Neural progenitor cell (in vitro differentiated cells): ENCODE measurements around the gene KLHL29. TPM values are rescaled to one million over a fixed set of nuclear protein-coding genes. Genes with fewer than 3 reads are reported as not detected.

Source experiments
- DNase-seq: peaks from one replicate; pipeline ENCODE4 v3.0.0-alpha.2; 2016; ENCODE audit warnings: low spot score
- H2AFZ ChIP-seq: fragments of 200-600 bp; sonication (generic); replicated peaks from 2 replicates; pipeline ENCODE4 v1.6.1; 2016; ENCODE audit warnings: antibody characterized with exemption
- H3F3A ChIP-seq: fragments of 200-600 bp; sonication (generic); 2 replicates; pipeline ENCODE4 v1.6.1; 2016; ENCODE audit warnings: antibody characterized with exemption, low read depth
- H3K27ac ChIP-seq: fragments of 200-600 bp; sonication (generic); 2 replicates; pipeline ENCODE4 v1.5.1; 2016; ENCODE audit warnings: mild to moderate bottlenecking
- H3K27me3 ChIP-seq: fragments of 200-600 bp; sonication (generic); 2 replicates; pipeline ENCODE4 v1.6.1; 2016; ENCODE audit warnings: mild to moderate bottlenecking, moderate library complexity
- H3K36me3 ChIP-seq: fragments of 200-600 bp; sonication (generic); 2 replicates; pipeline ENCODE4 v1.5.1; 2016
- H3K4me1 ChIP-seq: fragments of 200-600 bp; sonication (generic); 2 replicates; pipeline ENCODE4 v1.6.1; 2016; ENCODE audit warnings: mixed run types
- H3K4me2 ChIP-seq: fragments of 200-600 bp; sonication (generic); 2 replicates; pipeline ENCODE4 v1.6.1; 2016
- H3K4me3 ChIP-seq: fragments of 200-600 bp; sonication (generic); 2 replicates; pipeline ENCODE4 v1.5.1; 2016
- H3K79me2 ChIP-seq: fragments of 200-600 bp; sonication (generic); 2 replicates; pipeline ENCODE4 v1.6.1; 2016; ENCODE audit warnings: low read depth
- H3K9ac ChIP-seq: fragments of 200-600 bp; sonication (generic); 2 replicates; pipeline ENCODE4 v1.6.1; 2016
- H3K9me3 ChIP-seq: fragments of 200-600 bp; sonication (generic); 2 replicates; pipeline ENCODE4 v1.5.1; 2016; ENCODE audit warnings: low read depth
- H4K20me1 ChIP-seq: fragments of 200-600 bp; sonication (generic); 2 replicates; pipeline ENCODE4 v1.6.1; 2016; ENCODE audit warnings: low read depth
- H3K27ac Mint-ChIP-seq: 3 replicates; pipeline ENCODE4 v1.8.0; 2021; ENCODE audit warnings: mixed read lengths
- H3K27me3 Mint-ChIP-seq: 2 replicates; pipeline ENCODE4 v1.8.0; 2022; ENCODE audit warnings: low read depth, mild to moderate bottlenecking, inconsistent platforms, moderate library complexity, mixed read lengths; ENCODE audit not compliant: insufficient read depth
- H3K36me3 Mint-ChIP-seq: 3 replicates; pipeline ENCODE4 v1.8.0; 2021; ENCODE audit warnings: mixed read lengths
- H3K4me1 Mint-ChIP-seq: 3 replicates; pipeline ENCODE4 v1.8.0; 2021; ENCODE audit warnings: mixed read lengths
- H3K4me3 Mint-ChIP-seq: 3 replicates; pipeline ENCODE4 v1.8.0; 2021; ENCODE audit warnings: mild to moderate bottlenecking, moderate library complexity, mixed read lengths
- H3K9me3 Mint-ChIP-seq: 3 replicates; pipeline ENCODE4 v1.8.0; 2020; ENCODE audit warnings: mixed read lengths
- EZH2 ChIP-seq: fragments of 200-600 bp; sonication (generic); IDR thresholded peaks from 2 replicates; pipeline ENCODE4 v1.6.1; 2017; ENCODE audit warnings: antibody characterized with exemption, mild to moderate bottlenecking, moderate library complexity
- EZH2phosphoT487 ChIP-seq: fragments of 200-600 bp; sonication (generic); IDR thresholded peaks from 2 replicates; pipeline ENCODE4 v1.6.1; 2017; ENCODE audit warnings: antibody characterized with exemption
- total RNA-seq: library from RNA; depleted of rRNA; stranded (reverse); fragments of >200 nt; gene quantifications from 2 replicates; pipeline ENCODE4 v1.2.3, GENCODE V29; 2015; ENCODE audit warnings: low replicate concordance
- TF ChIP-seq, protein P1 (sequence below): fragments of 200-600 bp; sonication (generic); IDR thresholded peaks from 2 replicates; pipeline ENCODE4 v1.5.1; 2017; ENCODE audit warnings: antibody characterized with exemption, mild to moderate bottlenecking

The KLHL29 gene
- total RNA-seq, 1 donor from 2014 or later: 1.6 TPM

- no peaks in the 10 kb centered on the region for H3K9me3 ChIP-seq
- DNase-seq: no peak
- Mint-ChIP-seq H3K27me3 (peaks cover 6% of the 10 kb centered on the region), H3K36me3 (peaks cover 5% of the 10 kb centered on the region), H3K4me3 (no peak overlapping the region), H3K9me3 (peaks cover 15% of the 10 kb centered on the region), H3K27ac (no peak overlapping the region), H3K4me1 (peaks cover 12% of the 10 kb centered on the region)
- peaks cover 5% of the 10 kb centered on the region for H3K4me1 ChIP-seq
- no peak overlapping the region for H3K27ac ChIP-seq
- no peak overlapping the region for H2AFZ ChIP-seq
- no peaks in the 10 kb centered on the region for H3K79me2 ChIP-seq
- no peak overlapping the region for H3K4me3 ChIP-seq
- H3K27me3 ChIP-seq: no peaks in the 10 kb centered on the region
- H4K20me1 ChIP-seq: no peaks in the 10 kb centered on the region
- no peaks in the 10 kb centered on the region for H3K36me3 ChIP-seq
- H3K9ac ChIP-seq: no peak overlapping the region
- H3F3A ChIP-seq: no peaks in the 10 kb centered on the region
- TF ChIP-seq EZH2phosphoT487 (no peak), EZH2 (no peak)
- TF ChIP-seq, protein P1, sequence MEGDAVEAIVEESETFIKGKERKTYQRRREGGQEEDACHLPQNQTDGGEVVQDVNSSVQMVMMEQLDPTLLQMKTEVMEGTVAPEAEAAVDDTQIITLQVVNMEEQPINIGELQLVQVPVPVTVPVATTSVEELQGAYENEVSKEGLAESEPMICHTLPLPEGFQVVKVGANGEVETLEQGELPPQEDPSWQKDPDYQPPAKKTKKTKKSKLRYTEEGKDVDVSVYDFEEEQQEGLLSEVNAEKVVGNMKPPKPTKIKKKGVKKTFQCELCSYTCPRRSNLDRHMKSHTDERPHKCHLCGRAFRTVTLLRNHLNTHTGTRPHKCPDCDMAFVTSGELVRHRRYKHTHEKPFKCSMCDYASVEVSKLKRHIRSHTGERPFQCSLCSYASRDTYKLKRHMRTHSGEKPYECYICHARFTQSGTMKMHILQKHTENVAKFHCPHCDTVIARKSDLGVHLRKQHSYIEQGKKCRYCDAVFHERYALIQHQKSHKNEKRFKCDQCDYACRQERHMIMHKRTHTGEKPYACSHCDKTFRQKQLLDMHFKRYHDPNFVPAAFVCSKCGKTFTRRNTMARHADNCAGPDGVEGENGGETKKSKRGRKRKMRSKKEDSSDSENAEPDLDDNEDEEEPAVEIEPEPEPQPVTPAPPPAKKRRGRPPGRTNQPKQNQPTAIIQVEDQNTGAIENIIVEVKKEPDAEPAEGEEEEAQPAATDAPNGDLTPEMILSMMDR: no peak
- H3K4me2 ChIP-seq: no peak overlapping the region
These were observed 221.2 kb downstream of the KLHL29 start for GRCh38 chr2:23606196-23606595.

DNA sequence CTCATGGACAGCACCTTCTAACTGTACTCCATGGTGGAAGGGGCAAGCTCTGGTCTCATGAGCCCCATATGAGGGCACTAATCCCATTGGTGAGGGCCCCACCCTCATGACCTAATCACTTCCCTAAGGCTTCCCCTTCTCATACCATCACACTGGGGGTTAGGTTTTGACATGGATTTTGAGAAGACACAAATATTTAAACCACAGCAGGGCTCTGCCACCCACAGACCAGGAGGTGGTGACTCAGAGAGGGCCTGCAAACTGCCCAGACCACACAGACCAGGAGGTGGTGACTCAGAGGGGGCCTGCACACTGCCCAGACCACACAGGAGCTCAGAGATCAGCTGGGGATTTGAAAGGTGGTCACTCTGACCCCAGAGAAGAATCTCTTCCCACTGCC is 222.0 kb downstream of the KLHL29 start:
- Histone ChIP-seq H3K4me1 (peaks cover 5% of the 10 kb centered on the region), H4K20me1 (no peaks in the 10 kb centered on the region), H3K4me3 (no peak overlapping the region), H3K9ac (no peak overlapping the region), H3K79me2 (no peaks in the 10 kb centered on the region), H3F3A (no peaks in the 10 kb centered on the region), H3K36me3 (peaks cover 3% of the 10 kb centered on the region), H2AFZ (no peak overlapping the region), H3K27me3 (no peaks in the 10 kb centered on the region), H3K4me2 (no peak overlapping the region), H3K27ac (no peak overlapping the region), H3K9me3 (peaks cover 6% of the 10 kb centered on the region)
- no peak overlapping the region for H3K4me3 Mint-ChIP-seq
- no peak overlapping the region for H3K27ac Mint-ChIP-seq
- peaks cover 12% of the 10 kb centered on the region for H3K4me1 Mint-ChIP-seq
- H3K36me3 Mint-ChIP-seq: peaks cover 8% of the 10 kb centered on the region
- H3K9me3 Mint-ChIP-seq: peaks cover 21% of the 10 kb centered on the region
- TF ChIP-seq, protein P1: no peak
- TF ChIP-seq EZH2phosphoT487: no peak
- no peak for TF ChIP-seq EZH2
- DNase-seq: no peak
- H3K27me3 Mint-ChIP-seq: peaks cover 6% of the 10 kb centered on the region

- H3K36me3 Mint-ChIP-seq: peaks cover 8% of the 10 kb centered on the region
- H3K27ac Mint-ChIP-seq: no peak overlapping the region
- H3K4me3 ChIP-seq: no peak overlapping the region
- H3K9me3 ChIP-seq: peaks cover 6% of the 10 kb centered on the region
- no peaks in the 10 kb centered on the region for H3K27me3 ChIP-seq
- H2AFZ ChIP-seq: no peak overlapping the region
- H3F3A ChIP-seq: no peaks in the 10 kb centered on the region
- H3K4me1 Mint-ChIP-seq: peaks cover 8% of the 10 kb centered on the region
- H3K27ac ChIP-seq: no peak overlapping the region
- H3K9ac ChIP-seq: no peak overlapping the region
- DNase-seq: no peak
- peaks cover 4% of the 10 kb centered on the region for H3K27me3 Mint-ChIP-seq
- TF ChIP-seq EZH2phosphoT487 (no peak), EZH2 (no peak)
- TF ChIP-seq, protein P1: no peak
- peaks cover 3% of the 10 kb centered on the region for H3K36me3 ChIP-seq
- H3K4me2 ChIP-seq: no peak overlapping the region
- H4K20me1 ChIP-seq: no peaks in the 10 kb centered on the region
- H3K4me3 Mint-ChIP-seq: no peak overlapping the region
- H3K4me1 ChIP-seq: peaks cover 5% of the 10 kb centered on the region
- H3K9me3 Mint-ChIP-seq: peaks cover 25% of the 10 kb centered on the region
- no peaks in the 10 kb centered on the region for H3K79me2 ChIP-seq
These were observed 222.9 kb downstream of the KLHL29 start for GRCh38 chr2:23607925-23608324.
